ENCODE data around the gene CDH23. TPM values are rescaled to one million over a fixed set of nuclear protein-coding genes. Genes with fewer than 3 reads are reported as not detected.

Gene CDH23
- polyA plus RNA-seq, 1 donor (not counting 4 experiments of a cell fraction or from before 2014, with no cell fraction given): 0.01 TPM

DNA sequence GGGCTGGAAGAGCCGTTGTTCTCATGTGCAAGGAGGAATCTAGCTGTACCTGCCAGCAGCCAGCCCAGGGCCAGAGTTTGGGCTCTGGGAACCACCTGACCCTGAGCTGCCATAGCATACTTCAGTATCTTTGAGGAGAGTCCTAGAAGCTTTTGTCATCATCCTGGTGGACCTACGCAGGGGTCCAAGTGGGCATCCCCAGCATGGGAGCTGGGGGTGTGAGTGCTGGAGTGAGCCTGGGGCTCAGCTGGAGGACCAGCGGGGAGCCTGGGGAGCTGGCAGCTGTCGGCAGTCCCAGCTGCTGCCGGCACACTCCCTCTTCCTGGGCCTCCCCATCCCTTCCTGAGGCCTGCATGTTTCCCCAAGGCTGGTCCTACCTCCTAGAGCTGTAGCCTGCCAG lies 290.4 kb downstream of the CDH23 start:
- Histone ChIP-seq H3K9me1 (ENCODE audit: control insufficient read depth, extremely low read depth, insufficient read depth, low read length) (no peaks in the 10 kb centered on the region), H3K27ac (ENCODE audit: control insufficient read depth, insufficient read depth, low read length) (no peak overlapping the region), H3K9ac (ENCODE audit: control insufficient read depth, extremely low read depth, insufficient read depth, low read length) (no peak overlapping the region), H2AFZ (ENCODE audit: control insufficient read depth, low read length) (no peak overlapping the region), H3K79me2 (ENCODE audit: control insufficient read depth, insufficient read depth, low read length) (no peaks in the 10 kb centered on the region), H3K36me3 (ENCODE audit: control insufficient read depth in 2 of 2, extremely low read depth in 1 of 2, insufficient read depth in 2 of 2, low read length in 2 of 2) (no peaks in the 10 kb centered on the region), H3K9me3 (ENCODE audit: control insufficient read depth, low read depth, low read length) (no peaks in the 10 kb centered on the region), H4K20me1 (ENCODE audit: control insufficient read depth, extremely low read depth, insufficient read depth, low read length) (peaks cover 2% of the 10 kb centered on the region), H3K4me2 (ENCODE audit: control insufficient read depth, extremely low read depth, insufficient read depth, low read depth, low read length) (no peak overlapping the region), H3K4me1 (ENCODE audit: control insufficient read depth, extremely low read depth, insufficient read depth, low read length) (no peaks in the 10 kb centered on the region), H3K4me3 (ENCODE audit: control insufficient read depth in 2 of 3, extremely low read depth in 1 of 3, insufficient read depth in 2 of 3, low read depth in 1 of 3, low read length in 3 of 3) (no peak overlapping the region), H3K27me3 (ENCODE audit: control insufficient read depth, extremely low read depth, insufficient read depth, low read length) (peaks cover 30% of the 10 kb centered on the region)
- dilution Hi-C loops (cut with MboI; ENCODE audit: extremely low pct_ligation_motif_present, low sequenced_read_pairs): no loop called here
- TF ChIP-seq, protein P1, sequence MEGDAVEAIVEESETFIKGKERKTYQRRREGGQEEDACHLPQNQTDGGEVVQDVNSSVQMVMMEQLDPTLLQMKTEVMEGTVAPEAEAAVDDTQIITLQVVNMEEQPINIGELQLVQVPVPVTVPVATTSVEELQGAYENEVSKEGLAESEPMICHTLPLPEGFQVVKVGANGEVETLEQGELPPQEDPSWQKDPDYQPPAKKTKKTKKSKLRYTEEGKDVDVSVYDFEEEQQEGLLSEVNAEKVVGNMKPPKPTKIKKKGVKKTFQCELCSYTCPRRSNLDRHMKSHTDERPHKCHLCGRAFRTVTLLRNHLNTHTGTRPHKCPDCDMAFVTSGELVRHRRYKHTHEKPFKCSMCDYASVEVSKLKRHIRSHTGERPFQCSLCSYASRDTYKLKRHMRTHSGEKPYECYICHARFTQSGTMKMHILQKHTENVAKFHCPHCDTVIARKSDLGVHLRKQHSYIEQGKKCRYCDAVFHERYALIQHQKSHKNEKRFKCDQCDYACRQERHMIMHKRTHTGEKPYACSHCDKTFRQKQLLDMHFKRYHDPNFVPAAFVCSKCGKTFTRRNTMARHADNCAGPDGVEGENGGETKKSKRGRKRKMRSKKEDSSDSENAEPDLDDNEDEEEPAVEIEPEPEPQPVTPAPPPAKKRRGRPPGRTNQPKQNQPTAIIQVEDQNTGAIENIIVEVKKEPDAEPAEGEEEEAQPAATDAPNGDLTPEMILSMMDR (optimal IDR thresholded peaks at IDR 0.05 in 1 of 3, IDR thresholded peaks at IDR 0.05 in 1 of 3, conservative IDR thresholded peaks at IDR 0.05 in 1 of 3; ENCODE audit: extremely low read depth in 1 of 3, insufficient read depth in 2 of 3, low read length in 3 of 3): no peak
- no peak for TF ChIP-seq EZH2 (IDR thresholded peaks at IDR 0.05; ENCODE audit: low read length)
- DNase-seq (ENCODE audit: low read depth, low spot score) (no peak), FAIRE-seq (no peak)

DNA sequence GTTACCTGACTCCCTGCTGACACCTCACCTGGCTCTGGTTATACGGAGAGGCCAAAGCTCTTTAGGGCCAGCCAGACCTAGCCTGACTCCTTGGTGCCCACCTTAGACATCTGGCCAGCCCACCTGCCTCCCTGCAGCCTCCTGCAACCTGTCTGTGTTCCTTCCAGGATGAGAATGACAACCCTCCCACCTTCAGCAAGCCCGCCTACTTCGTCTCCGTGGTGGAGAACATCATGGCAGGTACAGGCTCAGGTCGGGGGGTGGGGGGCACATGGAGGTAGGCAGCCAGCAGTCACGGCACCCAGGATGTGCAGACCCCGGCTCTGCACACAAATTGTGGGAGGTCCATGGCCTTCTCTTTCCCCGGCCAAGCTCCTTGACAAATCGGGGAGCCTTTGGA lies 290.8 kb downstream of the CDH23 start:
- H3K9ac ChIP-seq (ENCODE audit: control insufficient read depth, extremely low read depth, insufficient read depth, low read length): no peak overlapping the region
- H3K4me2 ChIP-seq (ENCODE audit: control insufficient read depth, extremely low read depth, insufficient read depth, low read depth, low read length): no peak overlapping the region
- no peaks in the 10 kb centered on the region for H3K79me2 ChIP-seq (ENCODE audit: control insufficient read depth, insufficient read depth, low read length)
- DNase-seq (ENCODE audit: low read depth, low spot score) (no peak), FAIRE-seq (no peak)
- no peak overlapping the region for H3K4me3 ChIP-seq (ENCODE audit: control insufficient read depth in 2 of 3, extremely low read depth in 1 of 3, insufficient read depth in 2 of 3, low read depth in 1 of 3, low read length in 3 of 3)
- no peaks in the 10 kb centered on the region for H3K9me1 ChIP-seq (ENCODE audit: control insufficient read depth, extremely low read depth, insufficient read depth, low read length)
- peaks cover 28% of the 10 kb centered on the region for H3K27me3 ChIP-seq (ENCODE audit: control insufficient read depth, extremely low read depth, insufficient read depth, low read length)
- no peak overlapping the region for H3K27ac ChIP-seq (ENCODE audit: control insufficient read depth, insufficient read depth, low read length)
- H3K4me1 ChIP-seq (ENCODE audit: control insufficient read depth, extremely low read depth, insufficient read depth, low read length): no peaks in the 10 kb centered on the region
- TF ChIP-seq EZH2 (IDR thresholded peaks at IDR 0.05; ENCODE audit: low read length): no peak
- TF ChIP-seq, protein P1 (optimal IDR thresholded peaks at IDR 0.05 in 1 of 3, IDR thresholded peaks at IDR 0.05 in 1 of 3, conservative IDR thresholded peaks at IDR 0.05 in 1 of 3; ENCODE audit: extremely low read depth in 1 of 3, insufficient read depth in 2 of 3, low read length in 3 of 3): no peak
- dilution Hi-C loops (cut with MboI; ENCODE audit: extremely low pct_ligation_motif_present, low sequenced_read_pairs): no loop called here
- peaks cover 2% of the 10 kb centered on the region for H4K20me1 ChIP-seq (ENCODE audit: control insufficient read depth, extremely low read depth, insufficient read depth, low read length)
- no peak overlapping the region for H2AFZ ChIP-seq (ENCODE audit: control insufficient read depth, low read length)
- H3K9me3 ChIP-seq (ENCODE audit: control insufficient read depth, low read depth, low read length): no peaks in the 10 kb centered on the region
- H3K36me3 ChIP-seq (ENCODE audit: control insufficient read depth in 2 of 2, extremely low read depth in 1 of 2, insufficient read depth in 2 of 2, low read length in 2 of 2): no peaks in the 10 kb centered on the region
